Stimulated activated CD4-positive, alpha-beta T cell treated with anti-CD3 and anti-CD28 coated beads, TNF-alpha, amount 100 ng/mL, for 4 hours (primary cell): ENCODE measurements around the gene AARS2.
"Not testable (repeated sequence)": the region's sequence is repeated elsewhere in the genome, so short reads cannot be mapped to it uniquely, and the experiment has no call there.

Experiments
- DNase-seq, 3 experiments: peaks; one replicate each; pipeline ENCODE4 v3.0.0-alpha.2; 2020; ENCODE audit warnings: low read depth in 3 of 3

AARS2 gene

DNA sequence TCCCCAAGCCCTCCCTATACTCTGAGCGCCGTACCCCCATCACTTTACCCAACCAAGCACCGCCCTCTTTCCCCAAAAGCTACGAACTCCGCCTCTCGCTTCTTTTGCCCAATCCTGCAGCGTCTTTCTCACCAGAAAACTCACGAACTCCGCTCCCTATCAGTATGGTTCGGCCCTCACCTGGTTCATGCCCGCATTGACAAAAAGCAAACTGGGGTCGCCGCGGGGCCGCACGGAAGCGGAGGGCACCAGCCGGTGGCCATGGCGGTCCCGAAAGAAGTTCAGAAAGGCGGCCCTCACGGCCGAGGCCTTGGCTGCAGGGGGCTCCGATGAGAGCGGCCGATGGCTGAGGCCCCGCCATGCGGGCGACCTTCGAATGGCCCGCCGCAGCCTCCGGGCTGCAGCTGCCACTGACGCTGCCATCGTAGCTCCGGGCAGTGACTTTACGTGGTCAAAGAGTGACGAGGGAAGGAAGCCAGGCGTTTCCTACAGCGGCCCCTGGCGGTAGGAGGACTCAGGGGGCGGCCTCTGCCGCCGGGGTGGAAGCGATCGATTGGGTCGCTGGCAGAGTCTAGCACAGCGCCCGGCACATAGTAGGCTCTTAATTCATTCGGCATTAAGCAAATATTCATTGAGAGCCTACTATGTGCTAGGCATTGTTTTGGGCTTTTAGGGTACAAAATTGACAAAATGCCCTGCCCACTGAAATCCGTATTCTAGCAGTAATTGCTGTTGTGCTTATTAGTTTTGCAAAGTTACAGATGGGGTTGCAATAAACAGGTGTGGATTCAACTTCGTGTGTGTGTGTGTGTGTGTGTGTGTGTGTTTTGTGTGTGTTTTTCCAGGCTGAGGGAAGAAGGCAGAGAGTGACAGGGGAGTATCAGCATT lies at the start of gene AARS2:
TSS of gene AARS2 (minus strand) at position 447 of the 888 bp plus-strand sequence. CDS start at position 423, 24 bp downstream.
- DNase-seq = peak; percentile 85 to 90 (median 86)

DNA sequence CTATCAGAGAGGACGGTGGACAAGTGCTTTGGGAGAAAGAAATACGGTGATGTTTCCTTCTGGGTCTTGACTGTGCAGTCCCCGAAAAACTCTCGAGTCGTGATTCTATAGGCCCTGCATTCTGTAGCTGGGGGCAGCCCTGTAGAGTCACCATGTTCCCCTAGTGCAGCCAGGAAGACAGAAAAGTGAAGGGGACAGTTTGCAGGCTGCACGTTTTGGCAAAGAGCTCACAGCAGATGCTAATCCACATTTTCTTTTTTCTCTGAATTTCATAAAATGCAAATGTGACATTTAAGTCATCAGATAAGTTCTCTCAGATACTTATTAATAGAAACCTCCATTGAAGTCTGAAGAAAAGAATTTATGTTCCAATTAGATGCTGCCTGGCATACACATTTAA lies 48.8 kb upstream of the AARS2 start:
- DNase-seq = no peak

GRCh38 chr6:44359973-44360372 lies 46.8 kb upstream of the AARS2 start:
- DNase-seq = no peak

DNA sequence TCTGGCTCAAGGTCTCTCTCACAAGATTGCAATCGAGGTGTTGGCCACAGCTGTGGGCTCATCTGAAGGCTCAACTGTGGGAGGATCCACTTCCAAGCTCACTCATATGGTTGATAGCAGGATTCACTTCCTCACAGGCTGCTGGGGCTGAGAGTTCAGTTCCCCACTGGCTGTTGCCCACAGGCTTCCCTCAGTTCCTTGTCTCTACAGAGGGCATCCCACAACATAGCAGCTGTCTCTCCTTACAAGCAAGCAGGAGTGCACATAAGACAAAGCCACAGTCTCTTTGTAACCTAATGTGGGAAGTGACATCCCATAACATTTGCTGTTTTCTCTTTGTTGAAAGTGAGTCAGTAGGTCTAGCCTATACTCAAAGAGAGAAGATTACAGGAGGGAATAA lies 43.3 kb upstream of the AARS2 start:
- no peak for DNase-seq

DNA sequence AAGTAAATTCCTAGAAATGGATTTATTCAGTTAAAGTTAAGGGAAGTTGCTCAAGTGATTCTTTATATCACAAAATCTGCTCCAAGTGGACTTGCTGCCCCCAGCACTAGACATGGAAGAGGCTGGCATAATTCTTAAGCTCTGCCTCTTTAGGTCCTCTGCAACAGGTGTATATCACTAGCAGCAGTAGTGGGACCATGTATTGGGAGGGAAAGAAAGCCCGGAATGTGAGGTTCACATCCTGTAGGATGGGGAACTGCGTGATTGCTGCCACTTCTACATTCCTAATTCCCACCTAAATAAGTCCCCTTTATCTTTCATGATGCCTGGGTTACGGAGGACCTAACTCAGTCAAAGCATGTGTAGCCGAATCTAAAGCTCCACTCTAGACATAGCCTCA lies 42.5 kb upstream of the AARS2 start:
- DNase-seq = no peak

DNA sequence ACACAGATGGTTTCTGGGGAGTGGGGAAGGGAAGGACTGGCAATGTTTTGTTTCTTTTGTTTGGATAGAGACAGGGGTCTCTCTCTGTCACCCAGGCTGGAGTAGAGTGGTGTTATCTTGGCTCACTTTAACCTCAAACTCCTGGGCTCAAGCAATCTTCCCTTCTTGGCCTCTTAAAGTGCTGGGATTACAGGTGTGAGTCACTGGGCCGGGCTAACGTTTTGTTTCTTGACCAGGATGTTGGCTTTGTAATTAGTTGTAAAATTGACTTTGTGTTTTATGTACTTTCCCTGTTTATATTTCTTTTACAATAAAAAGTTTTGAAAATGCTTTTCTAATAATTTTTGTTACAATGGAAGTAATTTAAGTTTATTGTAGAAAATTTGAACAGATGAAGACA lies 40.2 kb upstream of the AARS2 start:
- no peak for DNase-seq

GRCh38 chr6:44352259-44352658 lies 39.1 kb upstream of the AARS2 start:
- no peak for DNase-seq

DNA sequence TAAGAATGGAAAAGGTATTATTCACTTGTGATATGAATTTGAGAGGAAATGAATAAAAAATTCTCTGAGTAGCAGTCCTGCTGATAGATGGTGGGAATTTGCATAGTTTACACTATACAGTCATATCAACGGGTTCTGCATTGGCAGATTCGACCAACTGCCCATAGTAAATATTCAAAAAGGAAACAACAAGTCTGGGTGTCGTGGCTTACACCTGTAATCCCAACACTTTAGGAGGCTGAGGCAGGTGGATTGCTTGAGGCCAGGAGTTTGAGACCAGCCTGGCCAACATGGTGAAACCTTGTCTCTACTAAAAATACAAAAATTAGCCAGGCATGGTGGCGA lies 37.5 kb upstream of the AARS2 start:
- not testable (repeated sequence) for DNase-seq

- no peak for DNase-seq
Measured at GRCh38 chr6:44349904-44350649, 36.9 kb upstream of the AARS2 start.

GRCh38 chr6:44346818-44347217 lies 33.7 kb upstream of the AARS2 start:
- DNase-seq = not testable (repeated sequence)

DNA sequence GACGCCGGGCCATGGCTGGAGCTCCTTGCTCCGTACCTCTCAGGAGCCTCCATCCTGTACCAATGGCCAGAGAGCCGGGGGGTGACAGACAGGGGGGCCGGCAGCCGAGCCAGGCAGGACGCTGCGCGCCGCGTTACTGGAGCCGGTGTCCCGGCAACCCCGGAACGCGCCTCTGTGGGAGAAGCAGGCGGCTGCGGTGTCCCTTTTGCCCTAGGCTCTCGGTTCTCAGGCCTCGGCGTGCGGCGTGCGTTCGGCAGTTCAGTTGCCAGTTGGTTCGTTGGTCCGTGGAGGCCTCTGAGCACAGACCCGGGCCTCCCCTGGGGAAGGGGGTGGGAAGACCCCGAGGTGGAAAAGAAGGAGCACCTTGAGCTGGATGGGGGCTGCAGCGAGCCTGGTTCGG lies 29.3 kb upstream of the AARS2 start, which contains the start of gene SPATS1:
TSS of gene SPATS1 (plus strand) at position 162 of the 400 bp plus-strand sequence. CDS start 446 bp downstream, outside the sequence.
- no peak for DNase-seq

- DNase-seq = no peak
Measured at GRCh38 chr6:44342052-44342451, 28.9 kb upstream of the AARS2 start.

DNA sequence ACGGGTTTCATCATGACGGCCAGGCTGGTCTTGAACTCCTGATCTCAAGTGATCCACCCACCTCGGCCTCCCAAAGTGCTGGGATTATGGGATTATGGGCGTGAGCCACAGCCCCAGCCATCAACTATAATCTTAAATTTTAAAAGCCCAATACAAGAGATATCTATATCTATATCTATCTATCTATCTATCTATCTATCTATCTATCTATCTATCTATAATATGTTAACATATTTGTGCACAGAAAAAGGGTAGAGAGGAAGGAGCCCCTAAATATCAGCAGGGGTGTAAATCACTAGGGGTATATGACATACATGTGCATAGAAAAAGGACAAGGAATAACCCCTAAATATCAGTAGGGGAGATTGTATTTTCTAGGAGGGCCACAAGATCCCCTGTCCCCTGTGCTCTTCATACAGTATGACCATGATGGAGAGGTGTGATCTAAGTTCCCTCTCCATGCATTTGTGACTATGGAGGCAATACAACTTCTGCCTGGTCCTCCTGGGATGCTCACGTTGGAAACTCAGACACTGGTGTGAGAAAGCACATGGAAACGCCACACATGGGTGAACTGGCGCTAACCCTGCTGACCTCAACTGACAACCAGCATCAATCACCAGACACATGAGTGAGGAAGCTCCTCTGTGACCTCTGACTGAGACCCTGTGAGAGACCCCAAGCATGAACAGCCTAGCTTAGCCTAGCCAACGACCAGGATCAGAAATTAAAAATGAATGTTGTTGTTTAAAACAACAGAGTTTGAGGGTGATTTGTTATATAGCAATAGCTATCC lies 28.1 kb upstream of the AARS2 start:
- DNase-seq = no peak

GRCh38 chr6:44339763-44340625 lies 26.8 kb upstream of the AARS2 start:
- no peak for DNase-seq

DNA sequence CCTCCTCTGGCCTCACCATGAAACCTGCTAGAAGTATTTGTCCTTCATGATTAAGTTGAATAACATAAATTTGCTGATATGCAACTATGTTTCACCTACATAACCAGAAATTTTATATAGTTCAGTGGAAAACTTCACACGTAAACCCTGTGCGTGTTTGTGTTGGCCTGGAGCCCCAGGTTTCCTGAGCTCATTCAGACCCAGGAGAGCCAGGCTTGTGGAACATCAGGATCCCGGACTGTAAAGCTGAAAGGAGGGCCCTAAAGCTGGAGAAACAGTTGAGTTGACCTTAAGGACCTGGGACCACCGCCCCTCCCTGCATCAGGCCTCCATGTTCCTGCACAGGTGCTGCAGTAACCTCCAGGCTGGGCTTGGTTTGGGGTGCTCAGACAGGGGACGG lies 26.2 kb upstream of the AARS2 start:
- no peak for DNase-seq

DNA sequence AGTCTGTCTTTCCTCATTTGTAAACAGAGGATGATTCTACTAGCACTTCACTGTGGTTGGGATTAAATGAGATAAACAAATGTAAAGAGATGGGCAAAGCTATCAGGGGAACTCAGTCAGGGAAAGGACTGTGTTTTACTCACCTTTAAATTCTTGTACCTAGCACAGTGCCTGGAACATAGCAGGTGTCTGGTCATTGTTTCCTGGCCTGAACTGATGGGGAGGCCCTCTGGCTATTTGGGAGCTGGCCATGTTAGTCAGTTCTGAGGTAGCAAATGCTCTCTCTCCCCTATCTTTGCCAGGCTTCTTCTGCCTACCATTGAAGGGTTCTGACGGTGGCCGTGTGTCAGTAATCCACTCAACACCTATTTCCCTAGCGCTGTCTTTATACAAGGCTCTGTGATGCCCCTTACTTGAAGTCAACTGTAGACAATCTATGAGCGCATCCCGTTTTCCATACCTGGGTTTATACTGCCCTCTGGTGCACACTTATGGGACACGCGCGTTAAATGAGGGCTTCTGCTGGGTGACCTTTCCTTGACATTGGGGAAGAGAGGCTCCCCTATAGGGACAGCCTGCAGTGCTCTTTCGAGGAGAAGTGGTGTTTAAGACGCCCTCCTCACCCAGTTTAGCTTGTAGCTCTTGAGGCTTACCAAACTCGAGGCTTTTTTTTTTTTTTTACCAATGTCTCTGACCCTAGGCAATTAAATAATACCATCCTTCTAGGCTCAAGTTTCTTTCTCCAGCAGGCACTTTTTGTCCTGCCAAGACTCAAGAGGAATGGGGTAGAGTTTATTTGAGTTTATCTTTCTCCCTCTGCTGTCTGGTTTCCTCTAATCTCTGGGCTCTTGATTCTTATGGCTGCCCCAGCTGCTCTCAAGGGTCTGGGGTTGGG lies 25.3 kb upstream of the AARS2 start:
- DNase-seq = peak; percentile 26 to 43 (median 42)

- DNase-seq = no peak
Measured at GRCh38 chr6:44335631-44336030, 22.5 kb upstream of the AARS2 start.

- DNase-seq = no peak
Measured at GRCh38 chr6:44333942-44334341, 20.8 kb upstream of the AARS2 start.

- no peak for DNase-seq
Measured at GRCh38 chr6:44333273-44333919, 20.2 kb upstream of the AARS2 start.

DNA sequence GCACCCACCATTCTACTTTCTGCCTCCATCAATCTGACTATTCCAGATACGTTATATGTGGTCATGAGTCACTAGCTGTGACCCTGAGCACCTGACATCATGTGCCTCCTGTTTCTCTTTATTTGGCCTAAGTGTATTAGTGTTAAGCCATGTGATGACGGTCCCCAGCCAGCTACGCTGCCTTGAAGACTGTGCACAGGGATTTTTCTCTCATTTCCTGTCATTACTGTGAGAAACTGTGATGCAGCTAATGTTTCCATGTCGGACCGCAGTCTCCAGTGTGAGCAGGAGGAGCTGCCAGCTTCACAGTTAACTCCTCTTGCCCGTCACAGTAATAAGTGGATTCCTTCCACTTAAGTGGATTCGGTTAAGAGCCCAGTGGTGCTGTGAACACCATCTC lies 19.4 kb upstream of the AARS2 start:
- DNase-seq = no peak
